ENCODE data around the gene ICAM1. TPM values are rescaled to one million over a fixed set of nuclear protein-coding genes. Genes with fewer than 3 reads are reported as not detected.

Gene ICAM1
- total and polyA plus RNA-seq, 9 donors = 12.1 to 116 (median 18.7) TPM

DNA sequence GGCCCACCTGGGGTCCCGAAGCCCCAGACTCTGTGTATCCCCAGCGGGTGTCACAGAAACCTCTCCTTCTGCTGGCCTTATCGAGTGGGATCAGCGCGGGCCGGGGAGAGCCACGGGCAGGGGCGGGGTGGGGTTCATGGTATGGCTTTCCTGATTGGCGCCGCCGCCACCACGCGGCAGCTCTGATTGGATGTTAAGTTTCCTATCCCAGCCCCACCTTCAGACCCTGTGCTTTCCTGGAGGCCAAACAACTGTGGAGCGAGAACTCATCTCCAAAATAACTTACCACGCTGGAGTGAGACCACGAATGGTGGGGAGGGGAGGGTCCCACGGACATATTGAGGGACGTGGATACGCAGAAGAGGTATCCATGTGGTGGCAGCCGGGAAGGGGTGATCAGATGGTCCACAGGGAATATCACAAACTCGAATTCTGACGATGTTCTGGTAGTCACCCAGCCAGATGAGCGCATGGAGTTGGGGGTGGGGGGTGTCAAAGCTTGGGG is 17.8 kb downstream of the ICAM1 start:
- TF ChIP-seq, protein P1, sequence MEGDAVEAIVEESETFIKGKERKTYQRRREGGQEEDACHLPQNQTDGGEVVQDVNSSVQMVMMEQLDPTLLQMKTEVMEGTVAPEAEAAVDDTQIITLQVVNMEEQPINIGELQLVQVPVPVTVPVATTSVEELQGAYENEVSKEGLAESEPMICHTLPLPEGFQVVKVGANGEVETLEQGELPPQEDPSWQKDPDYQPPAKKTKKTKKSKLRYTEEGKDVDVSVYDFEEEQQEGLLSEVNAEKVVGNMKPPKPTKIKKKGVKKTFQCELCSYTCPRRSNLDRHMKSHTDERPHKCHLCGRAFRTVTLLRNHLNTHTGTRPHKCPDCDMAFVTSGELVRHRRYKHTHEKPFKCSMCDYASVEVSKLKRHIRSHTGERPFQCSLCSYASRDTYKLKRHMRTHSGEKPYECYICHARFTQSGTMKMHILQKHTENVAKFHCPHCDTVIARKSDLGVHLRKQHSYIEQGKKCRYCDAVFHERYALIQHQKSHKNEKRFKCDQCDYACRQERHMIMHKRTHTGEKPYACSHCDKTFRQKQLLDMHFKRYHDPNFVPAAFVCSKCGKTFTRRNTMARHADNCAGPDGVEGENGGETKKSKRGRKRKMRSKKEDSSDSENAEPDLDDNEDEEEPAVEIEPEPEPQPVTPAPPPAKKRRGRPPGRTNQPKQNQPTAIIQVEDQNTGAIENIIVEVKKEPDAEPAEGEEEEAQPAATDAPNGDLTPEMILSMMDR (IDR thresholded peaks at IDR 0.05) = no peak
- TF ChIP-seq EP300 (IDR thresholded peaks at IDR 0.05) = no peak
- TF ChIP-seq POLR2A (IDR thresholded peaks at IDR 0.05) = no peak
- H3K4me1 ChIP-seq (ENCODE audit: insufficient read depth) = peaks cover 16% of the 10 kb centered on the region
- no peaks in the 10 kb centered on the region for H3K9me3 ChIP-seq
- no peak for DNase-seq
- H3K36me3 ChIP-seq = no peaks in the 10 kb centered on the region
- 4 to 11% (median 6%) methylated on average over 23 of the region's 23 CpGs for WGBS, 3 donors
- H3K27ac ChIP-seq = no peak overlapping the region
- intact Hi-C loops (cut with DNase I) = no loop called here
- no peak overlapping the region for H3K4me3 ChIP-seq
- H3K27me3 ChIP-seq = peaks cover 6% of the 10 kb centered on the region

DNA sequence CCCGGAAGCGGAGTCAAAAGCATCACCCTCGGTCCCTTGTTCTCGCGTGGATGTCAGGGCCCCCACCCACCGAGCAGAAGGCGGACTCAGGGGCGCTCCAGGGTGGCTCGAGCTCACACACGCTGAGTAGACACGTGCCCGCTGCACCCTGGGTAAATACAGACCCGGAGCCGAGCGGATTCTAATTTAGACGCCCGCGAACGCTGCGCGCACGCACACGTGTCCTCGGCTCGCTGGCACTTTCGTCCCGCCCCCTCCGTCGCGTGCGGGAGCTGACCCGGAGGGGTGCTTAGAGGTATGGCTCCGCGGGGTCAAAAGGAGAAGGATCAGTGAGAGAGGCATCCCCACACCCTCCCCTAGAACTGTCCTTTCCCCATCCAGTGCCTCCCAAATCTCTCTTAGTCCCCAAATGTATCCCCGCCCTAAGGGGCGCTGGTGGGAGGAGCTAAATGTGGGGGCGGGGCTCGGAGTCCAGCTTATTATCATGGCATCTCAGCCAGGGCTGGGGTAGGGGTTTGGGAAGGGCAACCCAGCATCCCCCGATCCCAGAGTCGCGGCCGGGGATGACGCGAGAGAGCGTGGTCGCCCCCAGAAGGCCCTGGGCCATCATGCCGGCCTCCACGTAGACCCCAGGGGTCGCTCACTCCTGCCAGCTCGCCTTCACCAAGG is 18.4 kb downstream of the ICAM1 start:
- H3K27me3 ChIP-seq = peaks cover 6% of the 10 kb centered on the region
- H3K4me1 ChIP-seq (ENCODE audit: insufficient read depth) = peaks cover 16% of the 10 kb centered on the region
- H3K4me3 ChIP-seq = peak overlapping the region; percentile 1
- WGBS, 3 donors = 0 to 1% (median 1%) methylated on average over 50 of the region's 50 CpGs
- TF ChIP-seq EP300 (IDR thresholded peaks at IDR 0.05) (no peak), POLR2A (IDR thresholded peaks at IDR 0.05) (no peak)
- TF ChIP-seq, protein P1 (IDR thresholded peaks at IDR 0.05) = no peak
- intact Hi-C loops (cut with DNase I) = no loop called here
- H3K9me3 ChIP-seq = no peaks in the 10 kb centered on the region
- no peak overlapping the region for H3K27ac ChIP-seq
- no peaks in the 10 kb centered on the region for H3K36me3 ChIP-seq
- DNase-seq = peak in 2 of 5 donors; percentile 54 to 68

DNA sequence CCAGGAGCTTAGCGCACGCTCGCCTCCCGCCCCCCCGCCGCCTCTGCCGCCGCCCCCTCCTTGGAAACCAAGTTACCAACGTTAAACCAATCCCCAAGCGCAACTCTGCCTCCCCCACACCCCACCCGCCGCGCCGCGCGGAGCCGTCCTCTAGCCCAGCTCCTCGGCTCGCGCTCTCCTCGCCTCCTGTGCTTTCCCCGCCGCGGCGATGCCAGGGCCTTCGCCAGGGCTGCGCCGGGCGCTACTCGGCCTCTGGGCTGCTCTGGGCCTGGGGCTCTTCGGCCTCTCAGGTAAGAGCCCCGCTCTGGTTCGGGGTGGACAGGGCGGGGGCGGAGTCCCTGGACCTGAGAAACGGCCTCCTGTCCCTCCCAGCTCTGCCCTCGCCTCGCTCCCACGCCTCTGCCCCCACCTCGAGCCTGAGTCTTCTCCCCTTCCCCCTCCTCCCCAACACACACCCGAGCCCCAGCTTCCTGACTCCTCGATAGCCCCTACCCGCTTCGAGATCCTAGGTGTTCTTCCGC is 19.0 kb downstream of the ICAM1 start, which contains the start of gene ICAM5:
TSS of gene ICAM5 (plus strand) at position 117 of the 521 bp plus-strand sequence. CDS start at position 209, 92 bp downstream.
- Histone ChIP-seq H3K4me3 (peak within 1 kb of the TSS; percentile 1), H3K36me3 (no peaks in the 10 kb centered on the region), H3K27me3 (peaks cover 6% of the 10 kb centered on the region), H3K27ac (no peak within 1 kb of the TSS), H3K4me1 (ENCODE audit: insufficient read depth) (peaks cover 16% of the 10 kb centered on the region), H3K9me3 (no peaks in the 10 kb centered on the region)
- DNase-seq = peak in 2 of 5 donors; percentile 33 to 56
- 0 to 1% (median 1%) methylated on average over 23 to 45 of the region's 45 CpGs for WGBS, 3 donors
- no peak for TF ChIP-seq EP300 (IDR thresholded peaks at IDR 0.05)
- intact Hi-C loops (cut with DNase I) = no loop called here

DNA sequence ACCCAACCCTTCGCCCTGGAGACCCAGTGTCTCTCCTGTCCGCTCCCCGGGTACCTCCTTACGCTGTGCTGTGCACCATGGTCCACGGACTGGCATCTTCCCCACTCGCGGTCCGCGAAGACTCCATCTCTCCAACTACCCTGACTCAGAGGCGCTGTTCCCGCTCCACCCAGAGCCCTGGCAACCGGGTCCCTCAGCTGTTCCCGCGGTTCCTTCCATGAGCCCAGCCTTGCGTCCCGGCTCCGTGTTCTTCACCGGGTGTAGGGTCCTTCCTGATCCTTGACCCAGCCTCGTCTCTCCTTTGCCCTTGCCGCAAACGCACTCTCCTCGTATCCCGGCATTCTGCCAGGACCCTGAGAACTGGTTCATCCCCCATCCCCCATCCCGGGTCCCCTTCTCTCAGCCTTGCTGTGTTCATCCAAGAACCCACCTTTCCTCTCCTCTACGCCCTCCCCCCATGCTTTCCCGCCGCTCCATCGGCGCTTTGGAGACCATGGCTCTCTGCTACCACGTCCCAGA is 19.5 kb downstream of the ICAM1 start:
- Histone ChIP-seq H3K27me3 (peaks cover 6% of the 10 kb centered on the region), H3K4me3 (no peak overlapping the region), H3K9me3 (no peaks in the 10 kb centered on the region), H3K27ac (no peak overlapping the region), H3K4me1 (ENCODE audit: insufficient read depth) (peaks cover 19% of the 10 kb centered on the region), H3K36me3 (no peaks in the 10 kb centered on the region)
- intact Hi-C loops (cut with DNase I) = no loop called here
- 1% methylated on average over 30 of the region's 30 CpGs for WGBS, 3 donors
- TF ChIP-seq EP300 (IDR thresholded peaks at IDR 0.05) = no peak
- no peak for TF ChIP-seq POLR2A (IDR thresholded peaks at IDR 0.05)
- TF ChIP-seq, protein P1 (IDR thresholded peaks at IDR 0.05) = no peak
- peak in 2 of 5 donors; percentile 35 to 51 for DNase-seq

Data from ovary (tissue), 9 donors.